Measurements from ENCODE around the gene BMP6. TPM values are rescaled to one million over a fixed set of nuclear protein-coding genes. Genes with fewer than 3 reads are reported as not detected.

Gene BMP6
- total and polyA plus RNA-seq, 9 donors: 3.4 to 28.1 (median 8.3) TPM

GRCh38 chr6:7691021-7691420 is 34.9 kb upstream of the BMP6 start:
- Histone ChIP-seq H3K27ac (no peak overlapping the region), H3K9me3 (no peaks in the 10 kb centered on the region), H3K4me1 (ENCODE audit: insufficient read depth) (no peaks in the 10 kb centered on the region), H3K36me3 (no peaks in the 10 kb centered on the region), H3K4me3 (no peak overlapping the region), H3K27me3 (no peaks in the 10 kb centered on the region)
- intact Hi-C loops (cut with DNase I): no loop called here
- 86 to 90% (median 89%) methylated on average over 2 of the region's 2 CpGs for WGBS, 3 donors
- no peak for TF ChIP-seq EP300 (IDR thresholded peaks at IDR 0.05)
- TF ChIP-seq, protein P1, sequence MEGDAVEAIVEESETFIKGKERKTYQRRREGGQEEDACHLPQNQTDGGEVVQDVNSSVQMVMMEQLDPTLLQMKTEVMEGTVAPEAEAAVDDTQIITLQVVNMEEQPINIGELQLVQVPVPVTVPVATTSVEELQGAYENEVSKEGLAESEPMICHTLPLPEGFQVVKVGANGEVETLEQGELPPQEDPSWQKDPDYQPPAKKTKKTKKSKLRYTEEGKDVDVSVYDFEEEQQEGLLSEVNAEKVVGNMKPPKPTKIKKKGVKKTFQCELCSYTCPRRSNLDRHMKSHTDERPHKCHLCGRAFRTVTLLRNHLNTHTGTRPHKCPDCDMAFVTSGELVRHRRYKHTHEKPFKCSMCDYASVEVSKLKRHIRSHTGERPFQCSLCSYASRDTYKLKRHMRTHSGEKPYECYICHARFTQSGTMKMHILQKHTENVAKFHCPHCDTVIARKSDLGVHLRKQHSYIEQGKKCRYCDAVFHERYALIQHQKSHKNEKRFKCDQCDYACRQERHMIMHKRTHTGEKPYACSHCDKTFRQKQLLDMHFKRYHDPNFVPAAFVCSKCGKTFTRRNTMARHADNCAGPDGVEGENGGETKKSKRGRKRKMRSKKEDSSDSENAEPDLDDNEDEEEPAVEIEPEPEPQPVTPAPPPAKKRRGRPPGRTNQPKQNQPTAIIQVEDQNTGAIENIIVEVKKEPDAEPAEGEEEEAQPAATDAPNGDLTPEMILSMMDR (IDR thresholded peaks at IDR 0.05): no peak
- TF ChIP-seq POLR2A (IDR thresholded peaks at IDR 0.05): no peak
- DNase-seq: no peak

DNA sequence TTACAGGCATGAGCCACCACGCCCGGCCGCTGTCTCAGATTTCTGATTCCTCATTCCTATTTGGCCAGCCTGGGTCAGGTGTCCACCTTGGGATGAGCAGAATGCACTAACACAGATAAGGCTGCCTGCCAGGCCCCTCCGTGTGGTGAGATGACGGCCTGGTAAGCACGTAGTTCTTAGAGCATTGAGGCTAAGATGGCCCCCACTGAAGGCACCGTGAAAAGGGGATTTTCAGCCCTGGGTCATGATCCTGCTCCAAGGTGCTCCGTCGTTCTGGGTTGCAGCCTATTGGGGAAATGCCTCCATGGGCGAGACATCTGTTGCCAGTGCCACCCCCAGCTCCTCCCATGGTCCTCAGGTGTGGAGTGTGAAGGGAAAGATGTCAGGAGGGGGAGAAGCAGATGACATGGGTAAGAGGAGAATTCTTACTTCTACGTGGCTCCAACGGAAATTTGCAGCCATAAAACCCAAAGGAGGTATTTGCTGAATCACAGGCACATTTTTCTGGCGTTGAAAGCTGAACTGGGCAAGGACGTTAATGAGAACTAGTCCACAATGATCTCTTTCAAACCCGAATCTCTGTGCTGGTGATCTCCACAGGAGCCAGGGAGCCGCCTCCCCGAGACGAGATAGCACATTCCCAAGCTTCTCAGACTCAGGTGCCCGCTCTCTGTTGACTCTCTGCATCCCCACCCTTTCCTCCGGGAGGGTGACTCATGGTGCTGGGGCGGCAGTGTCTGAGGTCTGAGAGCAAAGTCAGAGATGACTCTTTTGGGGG is 34.0 kb upstream of the BMP6 start:
- Histone ChIP-seq H3K4me3 (no peak overlapping the region), H3K36me3 (no peaks in the 10 kb centered on the region), H3K9me3 (no peaks in the 10 kb centered on the region), H3K27me3 (no peaks in the 10 kb centered on the region), H3K4me1 (ENCODE audit: insufficient read depth) (no peaks in the 10 kb centered on the region), H3K27ac (no peak overlapping the region)
- DNase-seq: no peak
- intact Hi-C loops (cut with DNase I): no loop called here
- 81 to 83% (median 82%) methylated on average over 21 of the region's 21 CpGs for WGBS, 3 donors
- no peak for TF ChIP-seq POLR2A (IDR thresholded peaks at IDR 0.05)
- no peak for TF ChIP-seq EP300 (IDR thresholded peaks at IDR 0.05)
- TF ChIP-seq, protein P1 (IDR thresholded peaks at IDR 0.05): no peak

DNA sequence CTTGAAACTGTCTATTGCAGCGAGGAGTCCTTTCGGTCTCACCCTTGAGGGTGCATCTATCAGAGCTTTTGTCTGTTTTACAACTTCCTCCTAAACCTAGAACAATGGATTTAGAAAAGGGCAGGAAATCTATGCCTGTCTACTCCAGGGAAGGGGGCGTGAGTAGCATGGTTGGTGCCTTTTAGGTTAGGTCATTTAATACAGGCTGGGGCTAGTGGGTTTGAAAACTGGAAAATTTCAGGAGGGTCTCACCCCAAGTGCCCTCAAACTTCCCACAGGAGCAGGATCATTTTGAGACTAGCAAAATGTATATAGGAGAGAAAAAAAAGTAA is 33.5 kb upstream of the BMP6 start:
- 77 to 87% (median 78%) methylated on average over 3 of the region's 3 CpGs for WGBS, 3 donors
- Histone ChIP-seq H3K27me3 (no peaks in the 10 kb centered on the region), H3K9me3 (no peaks in the 10 kb centered on the region), H3K4me1 (ENCODE audit: insufficient read depth) (no peaks in the 10 kb centered on the region), H3K27ac (no peak overlapping the region), H3K4me3 (no peak overlapping the region), H3K36me3 (no peaks in the 10 kb centered on the region)
- intact Hi-C loops (cut with DNase I): no loop called here
- no peak for DNase-seq
- no peak for TF ChIP-seq EP300 (IDR thresholded peaks at IDR 0.05)
- TF ChIP-seq, protein P1 (IDR thresholded peaks at IDR 0.05): no peak
- no peak for TF ChIP-seq POLR2A (IDR thresholded peaks at IDR 0.05)

DNA sequence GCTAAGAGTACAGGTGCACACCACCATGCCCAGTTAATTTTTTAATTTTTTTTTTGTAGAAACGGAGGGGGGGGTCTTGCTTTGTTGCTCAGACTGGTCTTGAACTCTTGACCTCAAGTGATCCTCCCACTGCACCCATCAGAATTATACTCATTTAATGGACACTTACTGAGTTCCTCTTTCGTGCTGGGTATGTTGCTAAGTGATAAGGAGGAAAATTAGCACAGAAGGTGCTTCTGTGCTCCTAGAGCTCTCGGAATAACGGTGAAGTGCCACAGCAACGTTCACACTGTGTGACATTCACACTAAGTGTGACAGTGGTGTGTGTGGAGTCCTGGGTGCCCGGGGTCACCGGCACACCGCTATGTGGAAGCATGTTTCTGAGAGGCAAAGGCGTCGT is 32.1 kb upstream of the BMP6 start:
- 86 to 89% (median 87%) methylated on average over 10 of the region's 10 CpGs for WGBS, 3 donors
- no peak for DNase-seq
- peaks cover 3% of the 10 kb centered on the region for H3K4me1 ChIP-seq (ENCODE audit: insufficient read depth)
- H3K4me3 ChIP-seq: no peak overlapping the region
- intact Hi-C loops (cut with DNase I): no loop called here
- H3K9me3 ChIP-seq: no peaks in the 10 kb centered on the region
- H3K27ac ChIP-seq: no peak overlapping the region
- H3K36me3 ChIP-seq: no peaks in the 10 kb centered on the region
- TF ChIP-seq, protein P1 (IDR thresholded peaks at IDR 0.05): no peak
- TF ChIP-seq EP300 (IDR thresholded peaks at IDR 0.05) (no peak), POLR2A (IDR thresholded peaks at IDR 0.05) (no peak)
- no peaks in the 10 kb centered on the region for H3K27me3 ChIP-seq

All from ovary (tissue), 9 donors.